HG03342 (cell line): Measurements from ENCODE around the gene PSAT1.
A peak's percentile ranks its signal among the peaks of the same experiment; 100 is the strongest.
"Not testable (repeated sequence)": the region's sequence is repeated elsewhere in the genome, so short reads cannot be mapped to it uniquely, and the experiment has no call there.

Experiments
- ATAC-seq: cut with Tn5 transposase; IDR thresholded peaks from one replicate; pipeline ENCODE4 v1.9.1; 2021; ENCODE audit warnings: mild to moderate bottlenecking, moderate library complexity; ENCODE audit not compliant: unreplicated experiment

The PSAT1 gene

DNA sequence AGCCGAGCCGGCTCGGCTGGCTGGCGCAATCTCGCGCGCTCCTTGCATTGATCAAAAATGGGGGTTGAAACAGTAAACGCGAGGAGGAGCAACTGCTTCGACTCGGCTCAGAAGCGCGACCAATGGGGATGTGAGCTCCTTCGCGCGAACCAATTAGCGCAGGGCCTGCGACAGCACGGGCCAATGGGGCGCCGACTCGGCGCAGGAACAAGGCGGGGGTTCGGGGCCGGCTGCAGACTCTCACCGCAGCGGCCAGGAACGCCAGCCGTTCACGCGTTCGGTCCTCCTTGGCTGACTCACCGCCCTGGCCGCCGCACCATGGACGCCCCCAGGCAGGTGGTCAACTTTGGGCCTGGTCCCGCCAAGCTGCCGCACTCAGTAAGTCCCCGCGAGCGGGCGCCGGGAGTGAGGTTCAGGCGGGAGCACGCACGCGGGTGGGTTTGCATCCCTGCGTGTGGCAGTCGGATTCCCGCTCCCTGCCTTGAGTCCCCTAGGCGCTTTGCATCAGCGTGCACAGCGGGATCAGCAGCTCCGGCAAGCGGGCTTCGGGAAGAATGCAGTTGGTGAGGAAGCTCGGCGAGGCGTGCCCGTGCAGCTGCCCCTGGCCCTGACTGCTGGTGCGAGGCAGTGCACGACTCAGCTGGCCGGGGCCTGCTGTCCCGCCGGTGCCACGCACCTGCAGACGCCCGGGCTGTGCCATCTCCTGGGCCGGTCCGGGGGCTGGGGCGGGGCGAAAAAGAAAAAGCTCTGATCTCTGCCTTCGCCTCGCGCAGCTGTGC is at the start of gene PSAT1:
Gene PSAT1, plus strand, starts transcription at position 233 of the 779 bp plus-strand sequence. Its CDS starts 86 bp downstream, at position 319.
- ATAC-seq: peak; percentile 98

DNA sequence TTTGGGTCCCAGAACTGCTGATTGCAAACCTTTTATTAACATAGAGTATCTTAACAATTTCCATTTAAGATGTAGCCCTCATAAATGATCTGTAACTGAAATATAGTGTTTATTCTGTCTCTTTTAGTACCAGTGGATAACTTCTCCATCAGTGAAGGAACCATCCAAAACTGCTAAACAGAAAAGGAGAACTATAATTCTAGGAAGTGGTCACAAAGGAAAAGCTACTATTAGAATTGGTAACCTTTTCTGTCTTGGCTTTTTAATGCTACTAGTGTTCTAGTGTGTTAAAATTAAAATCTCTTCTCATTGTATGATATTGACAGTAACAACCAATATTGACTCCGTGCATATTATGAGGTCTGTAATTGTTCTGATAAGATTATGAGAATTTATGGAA is 48.3 kb upstream of the PSAT1 start:
- ATAC-seq: no peak

DNA sequence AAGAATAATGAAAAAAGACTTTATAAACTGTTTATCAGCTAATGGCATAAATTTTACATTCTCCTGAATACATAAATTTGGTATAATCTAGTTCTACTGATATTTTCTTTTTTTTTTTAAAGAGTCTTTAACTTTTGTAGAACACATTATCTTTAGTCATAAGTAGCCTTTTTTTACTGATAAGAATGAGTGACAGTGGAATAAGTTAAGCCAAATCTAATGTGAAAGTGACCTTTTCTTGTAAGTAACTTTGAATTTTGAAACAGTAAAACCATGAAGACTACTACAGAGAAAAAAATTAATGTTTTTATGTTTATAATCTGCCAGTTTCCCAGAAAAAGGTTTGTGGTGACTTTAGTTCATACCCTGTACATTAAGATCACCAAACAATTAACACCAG is 47.4 kb upstream of the PSAT1 start:
- no peak for ATAC-seq

DNA sequence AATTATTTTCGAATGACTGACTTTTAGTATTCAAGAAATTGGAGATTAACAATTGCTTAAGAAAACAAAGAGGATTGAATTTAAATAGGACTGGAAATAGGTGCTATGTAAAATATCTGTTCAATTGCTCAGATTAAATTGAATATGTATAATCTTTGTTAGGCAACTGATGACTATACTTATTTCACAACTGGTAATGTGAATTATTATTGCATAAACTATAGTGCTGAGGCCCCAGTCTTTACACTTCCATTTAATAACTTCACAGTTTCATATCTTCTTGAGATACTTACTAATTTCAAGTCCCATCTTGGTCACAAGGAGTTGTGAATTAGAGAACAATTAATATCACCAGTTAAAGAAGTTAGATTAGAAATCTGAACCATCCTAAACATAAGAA is 44.3 kb upstream of the PSAT1 start:
- ATAC-seq: no peak

DNA sequence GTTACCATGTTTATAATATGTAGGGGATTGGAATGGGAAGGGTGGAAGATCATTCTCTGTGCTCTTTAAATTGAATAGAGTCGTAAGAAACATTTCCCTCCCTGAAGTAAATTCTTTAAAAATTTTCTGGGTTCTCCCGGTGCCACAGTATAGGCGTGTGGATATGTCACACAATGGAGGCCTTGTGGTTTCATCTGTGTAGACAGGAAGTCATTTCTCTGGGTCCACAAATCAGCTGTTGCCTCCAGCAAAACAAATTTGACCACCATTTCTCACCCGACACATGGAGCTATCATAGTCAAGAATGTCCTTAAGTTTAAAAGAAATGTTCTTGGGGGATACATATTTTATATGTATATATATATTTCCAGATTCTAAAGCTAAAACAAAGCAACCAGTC is 43.6 kb upstream of the PSAT1 start:
- ATAC-seq: no peak

GRCh38 chr9:78261403-78262001 is 35.4 kb upstream of the PSAT1 start:
- ATAC-seq: peak; percentile 73

GRCh38 chr9:78262655-78263054 is 34.3 kb upstream of the PSAT1 start:
- ATAC-seq: no peak

DNA sequence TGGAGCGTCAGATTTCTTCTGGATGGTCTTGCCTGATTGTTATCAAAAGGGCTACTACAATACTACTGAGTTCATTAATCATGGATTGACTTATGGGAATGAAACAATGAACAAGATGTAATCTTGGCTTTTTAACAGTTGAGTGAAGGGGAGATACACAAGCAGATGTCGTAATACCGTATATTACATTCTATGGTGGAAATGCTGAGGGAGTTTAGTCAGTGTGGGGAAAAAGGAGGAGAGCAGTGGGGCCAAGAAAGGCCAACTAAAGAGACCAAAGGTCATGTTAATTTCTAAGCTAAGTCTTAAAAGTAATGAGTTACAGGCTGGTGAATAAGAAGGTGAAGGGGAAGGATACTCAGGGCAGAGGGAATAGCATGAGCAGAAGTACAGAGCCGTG is 29.0 kb upstream of the PSAT1 start:
- ATAC-seq: no peak

DNA sequence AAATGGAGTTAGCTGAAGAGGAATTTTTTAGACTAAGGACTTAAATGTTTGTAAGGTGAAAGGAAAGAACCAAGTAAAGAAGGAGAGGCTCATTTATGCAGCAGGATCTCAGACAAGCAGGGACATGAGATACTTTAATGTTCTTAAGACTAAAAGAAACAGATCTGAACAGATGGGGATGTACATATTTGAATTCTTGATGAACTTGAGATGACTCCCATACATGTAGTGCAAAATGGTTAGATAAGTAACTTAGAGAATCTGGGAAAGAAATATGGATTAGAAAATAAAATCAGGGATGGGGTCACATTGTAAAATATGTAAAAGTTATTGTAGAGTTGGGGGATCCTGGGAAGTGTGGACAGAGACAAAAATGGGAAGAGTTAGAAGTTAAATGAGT is 27.1 kb upstream of the PSAT1 start:
- ATAC-seq: no peak

DNA sequence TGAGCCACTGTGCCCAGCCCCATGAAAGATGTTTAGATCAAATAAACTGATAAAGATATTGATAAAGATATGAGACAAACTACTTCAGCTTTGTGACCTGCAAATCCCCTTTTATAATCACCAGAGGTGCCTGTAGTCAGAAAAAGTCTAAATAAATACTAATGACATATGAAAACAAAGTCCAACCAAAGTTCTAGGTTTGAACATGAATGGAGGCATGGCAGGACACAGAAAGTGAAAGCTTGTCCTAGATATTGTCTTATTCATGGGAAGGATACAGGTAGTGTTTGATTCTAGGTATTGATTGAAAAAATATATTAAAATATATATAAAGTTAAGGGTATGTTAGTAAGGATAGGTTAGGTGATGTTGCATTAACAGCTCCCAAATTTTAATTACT is 24.6 kb upstream of the PSAT1 start:
- no peak for ATAC-seq

DNA sequence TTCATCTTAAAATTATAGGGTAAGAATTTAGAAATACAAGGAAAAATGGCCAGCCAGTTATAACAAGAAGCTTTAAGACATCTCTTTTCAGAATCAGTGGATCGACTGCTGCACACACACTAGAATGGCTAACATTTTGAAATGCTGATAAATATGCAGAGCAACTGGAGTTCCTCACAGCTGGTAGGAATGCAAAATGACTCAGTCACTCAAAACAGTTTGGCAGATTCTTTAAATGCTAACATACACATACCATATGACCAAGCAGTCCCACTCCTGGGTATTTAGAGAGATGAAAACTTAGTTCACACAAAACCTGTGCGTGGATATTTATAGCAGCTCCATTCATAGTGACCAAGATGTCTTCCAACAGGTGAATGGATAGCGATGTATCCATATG is 23.2 kb upstream of the PSAT1 start:
- no peak for ATAC-seq

DNA sequence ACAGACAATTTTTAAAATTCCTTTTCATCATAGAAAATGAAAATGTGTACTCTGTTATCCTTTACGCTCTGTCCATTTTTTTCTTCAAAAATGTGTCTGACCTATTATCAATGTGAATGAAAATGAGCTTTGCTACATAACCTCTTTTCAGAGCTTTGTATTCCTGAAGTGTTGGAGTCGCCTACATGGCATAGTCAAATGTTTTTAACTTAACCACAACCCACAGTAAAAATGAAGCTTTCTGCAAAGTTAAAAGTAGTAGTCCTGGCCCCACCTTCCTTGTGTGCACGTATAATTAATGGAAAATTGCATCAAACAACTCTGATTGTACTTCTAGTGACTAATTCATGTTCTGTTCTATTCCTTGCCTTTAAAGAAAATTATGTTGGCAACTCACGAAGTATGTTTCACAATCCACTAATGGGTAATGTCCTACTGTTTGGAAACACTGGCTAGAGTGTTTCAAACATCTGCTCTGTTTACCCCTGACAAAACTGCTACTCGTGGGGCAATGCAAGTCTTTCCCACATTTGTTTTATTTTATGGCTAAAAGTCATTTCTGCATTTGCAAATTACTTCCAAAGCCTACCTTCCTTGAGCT is 18.6 kb upstream of the PSAT1 start:
- ATAC-seq: no peak

GRCh38 chr9:78278801-78279200 is 18.1 kb upstream of the PSAT1 start:
- ATAC-seq: no peak

DNA sequence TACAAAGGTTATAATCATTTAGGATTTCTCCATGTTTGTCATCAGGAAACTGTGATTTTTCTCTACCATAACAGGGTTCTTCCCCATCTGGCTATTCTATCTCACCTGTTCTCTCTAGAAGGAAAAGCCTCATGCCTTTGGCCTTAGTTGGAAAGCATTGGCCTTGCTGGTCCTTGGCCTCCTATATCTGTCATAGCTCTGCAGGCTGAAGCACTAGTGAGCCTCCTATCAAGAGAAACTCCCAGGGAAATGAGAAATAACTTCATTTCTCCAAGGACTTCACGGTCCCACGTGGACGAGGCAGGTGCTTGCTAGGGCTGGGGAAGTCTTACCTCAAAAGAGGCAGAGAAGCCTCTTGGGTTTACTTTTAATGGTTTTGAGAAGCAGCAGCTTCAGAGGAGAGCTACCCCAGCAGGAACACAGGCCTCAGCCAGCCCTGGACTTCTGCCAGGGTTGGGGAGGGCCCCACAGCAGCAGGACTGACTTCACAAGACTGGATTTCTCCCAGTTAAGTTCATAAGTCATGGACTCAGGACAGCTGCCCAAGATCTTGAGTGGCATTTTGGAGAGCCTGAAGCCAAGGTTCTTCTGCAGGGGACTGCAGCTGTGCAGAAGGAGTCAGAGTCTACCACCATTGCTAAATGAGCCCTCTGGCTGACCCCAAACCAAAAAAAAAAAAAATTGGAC is 15.8 kb upstream of the PSAT1 start:
- ATAC-seq: no peak

DNA sequence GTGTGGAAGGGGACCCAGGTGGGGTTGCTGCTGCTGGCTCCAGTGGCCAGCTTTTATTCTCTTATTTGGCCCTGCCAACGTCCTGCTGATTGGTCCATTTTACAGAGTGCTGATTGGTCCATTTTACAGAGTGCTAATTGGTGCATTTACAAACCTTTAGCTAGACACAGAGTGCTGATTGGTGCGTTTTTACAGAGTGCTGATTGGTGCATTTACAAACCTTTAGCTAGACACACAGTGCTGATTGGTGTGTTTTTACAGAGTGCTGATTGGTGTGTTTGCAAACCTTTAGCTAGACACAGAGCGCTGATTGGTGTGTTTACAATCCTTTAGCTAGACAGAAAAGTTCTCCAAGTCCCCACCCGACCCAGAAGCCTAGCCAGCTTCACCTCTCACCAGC is 12.7 kb upstream of the PSAT1 start:
- not testable (repeated sequence) for ATAC-seq

DNA sequence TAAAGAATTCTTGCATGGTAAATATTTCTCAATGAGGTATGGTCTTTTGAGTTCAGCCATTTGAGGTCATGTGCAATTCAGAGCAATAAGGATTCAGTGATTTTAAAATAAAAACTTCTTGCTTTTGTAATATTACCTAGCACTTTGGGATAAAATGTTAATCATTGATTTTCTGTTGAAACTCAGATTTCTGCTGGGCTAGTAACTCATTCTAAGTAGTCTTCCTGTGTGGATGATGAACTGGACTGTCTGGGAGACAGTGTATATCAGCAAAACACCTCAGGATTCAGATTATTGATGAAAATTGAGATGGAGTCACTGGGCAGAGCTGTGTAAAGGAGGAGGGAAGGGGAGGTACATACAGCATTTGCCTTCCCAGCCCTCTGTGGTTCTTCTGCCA is 10.8 kb upstream of the PSAT1 start:
- no peak for ATAC-seq

- ATAC-seq: no peak
Observed at GRCh38 chr9:78286946-78287388, 10.0 kb upstream of the PSAT1 start.

- no peak for ATAC-seq
Observed at GRCh38 chr9:78288214-78288892, 8.6 kb upstream of the PSAT1 start.

DNA sequence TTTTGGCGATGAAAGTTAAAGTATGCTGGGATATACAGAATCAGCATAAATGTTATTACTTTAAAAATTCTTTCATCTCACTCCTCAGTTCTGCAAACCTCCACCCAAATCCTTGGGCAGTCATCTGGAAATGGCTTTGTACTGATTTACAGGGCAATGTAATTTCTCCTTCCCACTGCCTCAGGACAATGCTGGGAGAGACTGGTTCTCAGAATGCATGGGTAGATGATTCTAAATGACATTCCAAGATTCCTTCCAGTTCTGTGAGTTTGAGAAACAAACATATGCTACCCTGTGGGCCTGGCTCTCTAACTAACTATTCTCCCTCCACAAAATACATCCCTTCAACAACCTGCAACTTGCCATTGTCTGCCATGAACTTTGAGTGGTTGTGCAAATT is 7.5 kb upstream of the PSAT1 start:
- ATAC-seq: no peak

- no peak for ATAC-seq
Observed at GRCh38 chr9:78291240-78291925, 5.5 kb upstream of the PSAT1 start.

GRCh38 chr9:78292026-78292425 is 4.9 kb upstream of the PSAT1 start:
- ATAC-seq: no peak
